Pancreas (tissue), 10 donors: Measurements from ENCODE around the gene NPIPA1. TPM values are rescaled to one million over a fixed set of nuclear protein-coding genes. Genes with fewer than 3 reads are reported as not detected.
"Not testable (repeated sequence)": the region's sequence is repeated elsewhere in the genome, so short reads cannot be mapped to it uniquely, and the experiment has no call there.

ENCODE experiments used
- ATAC-seq, 4 donors: fragments of 200-7000 bp; cut with Tn5 transposase; one replicate each; pipeline versions ENCODE4 v1.8.0 to v1.9.1; 2020; ENCODE audit warnings: mild to moderate bottlenecking in 4 of 4, moderate library complexity in 4 of 4
- DNase-seq, 6 donors: peaks; one replicate each; pipeline ENCODE4 v3.0.0-alpha.2; 2020
- FAIRE-seq: peaks from 2 replicates; lab custom pipeline; 2012; peaks lifted over from hg19 to GRCh38; lab: Jason Lieb, UNC
- H3K27ac ChIP-seq, 4 donors: fragments of 200-600 bp; sonication (generic); 1 replicate in 3 of 4; 2 replicates in 1 of 4; pipeline versions ENCODE4 v1.5.0 to v1.8.0; 2020
- H3K27me3 ChIP-seq, 4 donors: fragments of 200-600 bp; one replicate each; pipeline ENCODE4 v1.8.0; 2021
- H3K36me3 ChIP-seq, 3 donors: fragments of 200-600 bp; sonication (generic) in 1 of 3; one replicate each; pipeline versions ENCODE4 v1.5.0 to v1.8.0; 2020 to 2021
- H3K4me1 ChIP-seq, 3 donors: fragments of 200-600 bp; one replicate each; pipeline ENCODE4 v1.8.0; 2021
- H3K4me3 ChIP-seq, 4 donors: fragments of 200-600 bp; sonication (generic) in 2 of 4; one replicate each; pipeline versions ENCODE4 v1.5.0 to v1.8.0; 2020 to 2021
- H3K9me3 ChIP-seq, 4 donors: fragments of 200-600 bp; one replicate each; pipeline ENCODE4 v1.8.0; 2021
- WGBS, 2 donors: extraction: QIAGEN DNeasy Blood & Tissue Kit; methylation state at CpG; one replicate each; pipeline ENCODE4 v1.1.7; 2013; 5-methylcytosine and 5-hydroxymethylcytosine counted together
- intact Hi-C, 3 donors: fragments of 100-400 bp; cut with DNase I; formaldehyde crosslinking; loops; one replicate each; pipeline versions ENCODE4 v1.11.1 to v1.14.2; 2022
- polyA plus RNA-seq, 2 donors: library from polyadenylated mRNA; stranded (reverse); fragments of 200-250 nt; gene quantifications; one replicate each; pipeline ENCODE4 v1.2.3, GENCODE V29; 2013
- total RNA-seq, 6 donors: library from RNA; stranded (reverse); fragmentation: NEBNext Ultra II Directional in 4 of 6; extraction: Animal tissue kit (Norgen Biotek cat#: 25700) in 4 of 6; gene quantifications; one replicate each; pipeline versions ENCODE4 v1.2.1 to v1.2.4, GENCODE V29; 2021 to 2023
- TF ChIP-seq, protein P1 (sequence below), 4 donors: fragments of 200-600 bp; sonication (generic) in 3 of 4; IDR thresholded peaks; one replicate each; pipeline versions ENCODE4 v1.5.0 to v1.8.0; 2021; ENCODE audit warnings: antibody characterized with exemption in 4 of 4
- donor health status: healthy with polysubstance abuse.
- donor health status: DM: no; HTN: no; CAD: no; lungs with moderate emphysema.
- donor health status: DM: no; HTN: no; CAD: no.
- donor health status: control.
- donor health status: control.
- donor health status: Bipolar disorder and iron deficiency.
- donor health status: DM: yes; HTN: yes; CAD: no.
- donor health status: DM: no; HTN: no; CAD: no.
- donor health status: DM: no; HTN: no; CAD: no.
- donor health status: DM: yes; HTN: yes; CAD: no.

Gene NPIPA1
- total and polyA plus RNA-seq, 8 donors, result 22.8 to 126 (median 38.2) TPM

DNA sequence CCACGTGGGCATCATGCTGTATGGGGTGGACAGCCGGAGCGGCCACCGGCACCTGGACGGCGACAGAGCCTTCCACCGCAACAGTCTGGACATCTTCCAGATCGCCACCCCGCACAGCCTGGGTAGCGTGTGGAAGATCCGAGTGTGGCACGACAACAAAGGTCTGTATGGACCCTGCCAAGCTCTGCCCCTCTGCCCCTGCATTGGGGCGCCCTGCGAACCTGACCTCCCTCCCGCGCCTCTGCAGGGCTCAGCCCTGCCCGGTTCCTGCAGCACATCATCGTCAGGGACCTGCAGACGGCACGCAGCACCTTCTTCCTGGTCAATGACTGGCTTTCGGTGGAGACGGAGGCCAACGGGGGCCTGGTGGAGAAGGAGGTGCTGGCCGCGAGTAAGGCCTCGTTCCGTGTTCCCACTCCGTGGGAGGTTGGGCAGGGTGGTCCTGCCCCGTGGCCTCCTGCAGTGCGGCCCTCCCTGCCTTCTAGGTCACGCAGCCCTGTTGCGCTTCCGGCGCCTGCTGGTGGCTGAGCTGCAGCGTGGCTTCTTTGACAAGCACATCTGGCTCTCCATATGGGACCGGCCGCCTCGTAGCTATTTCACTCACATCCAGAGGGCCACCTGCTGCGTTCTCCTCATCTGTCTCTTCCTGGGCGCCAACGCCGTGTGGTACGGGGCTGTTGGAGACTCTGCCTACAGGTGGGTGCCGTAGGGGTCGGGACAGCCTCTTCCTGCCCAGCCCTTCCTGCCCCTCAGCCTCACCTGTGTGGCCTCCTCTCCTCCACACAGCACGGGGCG is 4.5 kb upstream of the NPIPA1 start:
- peak in 2 of 6 donors; percentile 8 to 41 for DNase-seq
- H3K27me3 ChIP-seq, H3K27ac ChIP-seq, intact Hi-C loops, ATAC-seq, H3K4me1 ChIP-seq, H3K36me3 ChIP-seq, H3K9me3 ChIP-seq, H3K4me3 ChIP-seq, FAIRE-seq: not testable (repeated sequence)
- 92% methylated on average over 22 to 28 of the region's 47 CpGs for WGBS, 2 donors

DNA sequence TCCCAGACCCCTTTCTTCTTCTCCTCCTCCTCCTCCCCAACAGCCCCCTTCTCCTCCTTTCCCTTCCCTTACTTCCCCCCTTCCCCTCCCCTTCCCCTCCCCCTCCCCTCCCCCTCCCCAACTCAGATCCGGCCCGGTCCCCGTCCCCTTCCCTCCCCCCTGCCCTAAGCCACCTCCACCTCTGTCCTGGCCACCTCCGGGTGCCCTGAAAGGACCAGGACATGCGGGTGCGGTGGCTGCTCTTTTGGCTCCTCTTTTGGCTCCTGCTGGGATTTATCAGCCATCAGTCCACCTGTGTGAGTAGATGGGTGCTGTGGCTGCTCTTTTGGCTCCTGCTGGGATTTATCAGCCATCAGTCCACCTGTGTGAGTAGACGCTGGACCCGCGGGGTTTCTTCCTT is 751 bp downstream of the NPIPA1 start:
- H3K36me3 ChIP-seq, FAIRE-seq, H3K27me3 ChIP-seq, H3K4me1 ChIP-seq, H3K27ac ChIP-seq, intact Hi-C loops, H3K9me3 ChIP-seq, ATAC-seq, H3K4me3 ChIP-seq: not testable (repeated sequence)
- DNase-seq, result peak in 2 of 6 donors; percentile 2 to 38
- 51 to 77% methylated on average over 6 of the region's 9 CpGs for WGBS, 2 donors

DNA sequence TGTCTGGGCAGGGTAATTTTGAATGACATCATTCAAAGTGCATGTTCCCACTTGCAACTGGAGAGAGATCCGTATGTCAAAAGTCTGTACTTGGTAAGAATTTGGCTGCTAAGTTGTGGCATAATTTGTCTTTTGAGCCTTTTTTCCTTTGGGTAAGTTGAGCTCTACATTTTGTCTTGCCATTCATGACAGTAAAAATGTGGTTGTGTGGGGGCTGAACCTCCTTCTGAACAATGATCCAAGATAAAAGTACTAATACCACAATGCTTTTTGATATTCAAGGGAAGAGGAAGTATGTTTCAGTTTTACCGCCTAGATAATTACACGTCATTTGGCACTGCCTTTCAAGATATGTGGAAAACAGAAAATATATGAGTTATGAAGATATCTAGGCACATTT is 5.4 kb downstream of the NPIPA1 start:
- H3K27ac ChIP-seq, H3K36me3 ChIP-seq, H3K27me3 ChIP-seq, intact Hi-C loops, H3K4me3 ChIP-seq, DNase-seq, FAIRE-seq, ATAC-seq, H3K9me3 ChIP-seq, H3K4me1 ChIP-seq: not testable (repeated sequence)
- WGBS, 2 donors, result 74 to 81% methylated on average over 3 of the region's 3 CpGs

DNA sequence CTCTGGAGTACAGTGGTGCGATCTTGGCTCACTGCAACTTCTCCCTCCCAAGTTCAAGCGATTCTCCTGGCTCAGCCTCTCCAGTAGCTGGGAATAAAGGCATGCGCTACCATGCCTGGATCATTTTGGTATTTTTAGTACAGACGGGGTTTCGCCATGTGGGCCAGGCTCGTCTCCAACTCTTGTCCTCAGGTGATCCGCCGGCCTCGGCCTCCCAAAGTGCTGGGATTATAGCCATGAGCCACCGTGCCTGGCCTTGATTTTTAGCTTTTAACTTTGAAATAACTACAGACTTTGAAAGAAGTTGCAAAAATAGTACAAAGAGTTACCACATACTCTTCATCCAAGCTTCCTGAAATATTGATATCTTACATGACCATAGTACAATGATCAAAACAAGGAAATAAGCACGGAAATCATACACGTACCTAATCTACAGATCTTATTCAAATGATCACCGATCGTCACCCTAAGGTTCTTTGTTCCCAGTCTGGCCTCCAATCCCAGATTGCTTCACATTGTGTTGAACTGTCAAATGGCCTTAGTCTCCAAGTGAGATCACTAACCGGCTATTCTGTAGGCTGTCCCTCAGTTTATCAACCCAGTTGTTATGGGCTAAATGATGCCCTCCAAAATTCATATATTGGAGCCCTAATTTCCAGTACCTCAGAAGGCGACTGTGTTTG is 18.4 kb downstream of the NPIPA1 start:
- ATAC-seq (peak in 3 of 4 donors; percentile 42 to 78 (median 46)), FAIRE-seq (no peak)
- TF ChIP-seq, protein P1, sequence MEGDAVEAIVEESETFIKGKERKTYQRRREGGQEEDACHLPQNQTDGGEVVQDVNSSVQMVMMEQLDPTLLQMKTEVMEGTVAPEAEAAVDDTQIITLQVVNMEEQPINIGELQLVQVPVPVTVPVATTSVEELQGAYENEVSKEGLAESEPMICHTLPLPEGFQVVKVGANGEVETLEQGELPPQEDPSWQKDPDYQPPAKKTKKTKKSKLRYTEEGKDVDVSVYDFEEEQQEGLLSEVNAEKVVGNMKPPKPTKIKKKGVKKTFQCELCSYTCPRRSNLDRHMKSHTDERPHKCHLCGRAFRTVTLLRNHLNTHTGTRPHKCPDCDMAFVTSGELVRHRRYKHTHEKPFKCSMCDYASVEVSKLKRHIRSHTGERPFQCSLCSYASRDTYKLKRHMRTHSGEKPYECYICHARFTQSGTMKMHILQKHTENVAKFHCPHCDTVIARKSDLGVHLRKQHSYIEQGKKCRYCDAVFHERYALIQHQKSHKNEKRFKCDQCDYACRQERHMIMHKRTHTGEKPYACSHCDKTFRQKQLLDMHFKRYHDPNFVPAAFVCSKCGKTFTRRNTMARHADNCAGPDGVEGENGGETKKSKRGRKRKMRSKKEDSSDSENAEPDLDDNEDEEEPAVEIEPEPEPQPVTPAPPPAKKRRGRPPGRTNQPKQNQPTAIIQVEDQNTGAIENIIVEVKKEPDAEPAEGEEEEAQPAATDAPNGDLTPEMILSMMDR (IDR thresholded peaks at IDR 0.05), result no peak

DNA sequence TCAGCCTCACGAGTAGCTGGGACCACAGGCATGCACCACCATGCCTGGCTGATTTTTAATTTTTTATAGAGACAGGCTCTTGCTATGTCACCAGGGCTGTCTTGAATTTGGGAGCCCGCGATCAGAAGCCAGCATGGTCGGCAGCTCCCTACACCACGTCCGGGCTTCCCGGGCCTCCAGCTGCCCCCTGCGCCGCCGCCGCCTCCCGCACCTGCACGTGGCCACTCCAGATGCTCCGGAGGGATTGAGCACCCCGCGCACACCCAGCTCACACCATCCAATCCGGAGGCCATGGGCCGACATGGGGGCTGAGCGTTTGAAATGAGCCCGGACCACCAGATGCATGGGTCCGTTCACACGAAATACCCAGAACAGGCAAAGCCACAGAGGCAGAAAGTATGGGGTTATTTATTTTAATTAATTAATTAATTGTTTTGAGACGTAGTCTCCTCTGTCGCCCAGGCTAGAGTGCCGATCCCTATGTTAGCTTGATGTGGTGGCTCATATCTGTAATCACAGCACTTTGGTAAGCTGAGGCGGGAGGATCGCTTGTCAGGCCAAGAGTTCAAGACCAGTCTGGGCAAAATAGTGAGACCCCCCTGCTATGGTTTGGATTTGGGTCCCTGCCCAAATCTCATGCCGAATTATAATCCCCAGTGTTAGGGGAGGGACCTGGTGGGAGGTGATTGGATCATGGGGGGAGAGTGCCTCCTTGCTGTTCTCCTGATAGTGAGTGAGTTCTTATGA is 20.5 kb downstream of the NPIPA1 start:
- no peak overlapping the region for H3K4me3 ChIP-seq
- no peaks in the 10 kb centered on the region for H3K36me3 ChIP-seq
- 89 to 93% methylated on average over 28 of the region's 28 CpGs for WGBS, 2 donors
- intact Hi-C loops, result no loop called here
- FAIRE-seq, result no peak
- peak in 1 of 6 donors; percentile 78 for DNase-seq
- no peak for ATAC-seq
- peaks cover 0 to 10% (median 0%) of the 10 kb centered on the region in 3 donors for H3K4me1 ChIP-seq
- no peak overlapping the region for H3K27ac ChIP-seq
- no peaks in the 10 kb centered on the region for H3K9me3 ChIP-seq
- TF ChIP-seq, protein P1 (IDR thresholded peaks at IDR 0.05), result no peak
- no peaks in the 10 kb centered on the region for H3K27me3 ChIP-seq

More for the DNA sequence above, 18.4 kb downstream of the NPIPA1 start:
- no peak overlapping the region for H3K27ac ChIP-seq
- no peaks in the 10 kb centered on the region for H3K27me3 ChIP-seq
- WGBS, 2 donors, result 92% methylated on average over 16 of the region's 16 CpGs
- peaks cover 0 to 6% (median 0%) of the 10 kb centered on the region in 3 donors for H3K4me1 ChIP-seq
- no peaks in the 10 kb centered on the region for H3K36me3 ChIP-seq
- H3K4me3 ChIP-seq, result no peak overlapping the region
- H3K9me3 ChIP-seq, result no peaks in the 10 kb centered on the region
- intact Hi-C loops, result no loop called here
- peak in 3 of 6 donors; percentile 27 to 67 (median 33) for DNase-seq

DNA sequence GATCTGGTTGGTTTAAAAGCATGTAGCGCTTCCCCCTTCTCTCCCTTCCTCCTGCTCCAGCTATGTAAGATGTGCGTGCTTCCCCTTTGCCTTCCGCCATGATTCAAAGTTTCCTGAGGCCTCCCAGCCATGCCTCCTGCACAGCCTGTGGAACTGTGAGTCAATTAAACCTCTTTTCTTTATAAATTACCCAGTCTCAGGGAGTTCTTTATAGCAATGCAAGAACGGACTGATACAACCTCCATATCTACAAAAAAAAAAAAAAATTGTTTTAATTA is 21.0 kb downstream of the NPIPA1 start:
- no peak for ATAC-seq
- Histone ChIP-seq H3K27ac (no peak overlapping the region), H3K4me3 (no peak overlapping the region), H3K9me3 (no peaks in the 10 kb centered on the region), H3K4me1 (peaks cover 0 to 10% (median 0%) of the 10 kb centered on the region in 3 donors), H3K27me3 (no peaks in the 10 kb centered on the region), H3K36me3 (no peaks in the 10 kb centered on the region)
- intact Hi-C loops, result no loop called here
- 90 to 94% methylated on average over 4 of the region's 4 CpGs for WGBS, 2 donors
- DNase-seq, result no peak
- FAIRE-seq, result no peak
- TF ChIP-seq, protein P1 (IDR thresholded peaks at IDR 0.05), result no peak
